K562 (cell line): ENCODE measurements around the gene RPUSD2. TPM values are rescaled to one million over a fixed set of nuclear protein-coding genes. Genes with fewer than 3 reads are reported as not detected.
"Not testable (repeated sequence)": the region's sequence is repeated elsewhere in the genome, so short reads cannot be mapped to it uniquely, and the experiment has no call there.

Experiments used
- ATAC-seq: fragments of 200-7000 bp; cut with Tn5 transposase; 3 replicates; pipeline ENCODE4 v1.9.1; 2020; ENCODE audit warnings: moderate library complexity
- BruUV-seq: library from RNA; stranded (reverse); fragments of 400-500 nt; replicated peaks from 2 replicates; lab custom pipeline; 2021; lab: Mats Ljungman, UMichigan
- CTCF ChIA-PET: fragments of 300-600 bp; formaldehyde crosslinking; extraction: SDS; loops from one replicate; lab custom pipeline; 2021; ENCODE audit warnings: low intra/inter-chr PET ratio; lab: Yijun Ruan, JAX
- POLR2A ChIA-PET: fragments of 300-600, 350-650 bp; sonication (Branson Sonifier 250); formaldehyde crosslinking; extraction: SDS; loops from one replicate; lab custom pipeline; 2021; ENCODE audit warnings: antibody characterized with exemption, inconsistent platforms; lab: Yijun Ruan, JAX
- DNase-seq, 4 experiments: peaks; one replicate each; pipeline versions ENCODE4 v3.0.0 to v3.0.0-alpha.2; 2011 to 2018; ENCODE audit warnings: low spot score in 3 of 4, mixed read lengths in 3 of 4; ENCODE audit errors: extremely low read depth in 1 of 4
- FAIRE-seq: peaks from 2 replicates; lab custom pipeline; 2011; peaks lifted over from hg19 to GRCh38; lab: Jason Lieb, UNC
- H2AFZ ChIP-seq: 2 replicates; pipeline ENCODE4 v1.6.0; 2011; ENCODE audit warnings: low read depth, low read length, control low read depth, inconsistent platforms
- H3K27ac ChIP-seq: fragments of 200-600 bp; 3 replicates; pipeline ENCODE4 v1.8.0; 2011; ENCODE audit warnings: low read depth, mild to moderate bottlenecking, control low read depth, inconsistent platforms, low read length, moderate library complexity, mixed read lengths; ENCODE audit errors: extremely low read depth
- H3K27me3 ChIP-seq, 2 experiments: fragments of 300-600 bp in 1 of 2; 2 replicates in 1 of 2; 3 replicates in 1 of 2; pipeline versions ENCODE4 v1.6.0 to v1.8.0; 2011; ENCODE audit warnings: inconsistent platforms in 2 of 2, low read length in 2 of 2, mild to moderate bottlenecking in 1 of 2, mixed read lengths in 1 of 2, moderate library complexity in 1 of 2; ENCODE audit not compliant: control insufficient read depth in 2 of 2, insufficient read depth in 2 of 2
- H3K36me3 ChIP-seq: fragments of 300-600 bp; 3 replicates; pipeline ENCODE4 v1.8.0; 2011; ENCODE audit warnings: mild to moderate bottlenecking, low read length, inconsistent platforms; ENCODE audit not compliant: control insufficient read depth, insufficient read depth
- H3K4me1 ChIP-seq, 2 experiments: fragments of 200-600 bp in 1 of 2; replicated peaks in 1 of 2; 2 replicates in 1 of 2; 3 replicates in 1 of 2; pipeline versions ENCODE4 v1.5.1 to v1.8.0; 2011; ENCODE audit warnings: inconsistent platforms in 2 of 2, low read length in 2 of 2, mild to moderate bottlenecking in 1 of 2, mixed read lengths in 1 of 2, moderate library complexity in 1 of 2; ENCODE audit not compliant: control insufficient read depth in 2 of 2, insufficient read depth in 2 of 2
- H3K4me2 ChIP-seq: 2 replicates; pipeline ENCODE4 v1.6.1; 2011; ENCODE audit warnings: low read length, control low read depth, inconsistent platforms, mixed read lengths; ENCODE audit not compliant: insufficient read depth
- H3K4me3 ChIP-seq: fragments of 200-600 bp; sonication (generic), shearing (Covaris generic); 2 replicates; pipeline ENCODE4 v1.5.1; 2016; ENCODE audit warnings: control low read depth, inconsistent platforms
- H3K79me2 ChIP-seq: fragments of 200-600 bp; 3 replicates; pipeline ENCODE4 v1.8.0; 2011; ENCODE audit warnings: low read length, inconsistent platforms; ENCODE audit not compliant: control insufficient read depth, insufficient read depth
- H3K9ac ChIP-seq, 2 experiments: 2 replicates each; pipeline versions ENCODE4 v1.6.0 to v1.6.1; 2011; ENCODE audit warnings: low read depth in 2 of 2, low read length in 2 of 2, control low read depth in 1 of 2, inconsistent platforms in 1 of 2, mild to moderate bottlenecking in 1 of 2, mixed read lengths in 1 of 2; ENCODE audit not compliant: insufficient read depth in 1 of 2
- H3K9me1 ChIP-seq: one replicate; pipeline ENCODE4 v1.6.0; 2011; ENCODE audit warnings: inconsistent platforms, mild to moderate bottlenecking, low read length, moderate library complexity; ENCODE audit not compliant: control insufficient read depth, insufficient read depth
- H3K9me3 ChIP-seq: replicated peaks from 2 replicates; pipeline ENCODE4 v1.5.1; 2011; ENCODE audit warnings: low read depth, low read length, inconsistent platforms; ENCODE audit not compliant: control insufficient read depth, insufficient read depth
- H4K20me1 ChIP-seq: replicated peaks from 2 replicates; pipeline ENCODE4 v1.6.1; 2011; ENCODE audit warnings: low read length, inconsistent platforms, mixed read lengths; ENCODE audit not compliant: control insufficient read depth, insufficient read depth
- ASH1L ChIP-seq: fragments of 450-650 bp; IDR thresholded peaks from 2 replicates; pipeline ENCODE4 v1.6.1; 2018; ENCODE audit warnings: borderline replicate concordance, mild to moderate bottlenecking, low read depth; ENCODE audit not compliant: partially characterized antibody
- CC2D1A ChIP-seq: fragments of 450-650 bp; IDR thresholded peaks from 2 replicates; pipeline ENCODE4 v1.6.1; 2017; ENCODE audit warnings: mild to moderate bottlenecking
- CHAMP1 ChIP-seq: fragments of 450-650 bp; IDR thresholded peaks from 2 replicates; pipeline ENCODE4 v1.6.1; 2016; ENCODE audit warnings: mild to moderate bottlenecking
- CHD2 ChIP-seq: IDR thresholded peaks from 2 replicates; pipeline ENCODE4 v1.6.1; 2011; ENCODE audit warnings: low read depth, low read length
- FOS ChIP-seq: IDR thresholded peaks from 3 replicates; pipeline ENCODE4 v1.6.1; 2011; ENCODE audit not compliant: insufficient read length; ENCODE audit errors: extremely low read depth
- MBD2 ChIP-seq: sonication (generic); IDR thresholded peaks from 2 replicates; pipeline ENCODE4 v1.6.1; 2016; ENCODE audit warnings: low read depth, borderline replicate concordance
- NFYB ChIP-seq: IDR thresholded peaks from 2 replicates; pipeline ENCODE4 v1.6.1; 2011; ENCODE audit warnings: mild to moderate bottlenecking, moderate library complexity; ENCODE audit not compliant: insufficient read length; ENCODE audit errors: extremely low read depth
- RBM25 ChIP-seq: fragments of 200-400 bp; formaldehyde crosslinking; IDR thresholded peaks from 2 replicates; pipeline ENCODE4 v1.6.1; 2018; ENCODE audit warnings: low read length, low read depth, moderate library complexity; ENCODE audit not compliant: severe bottlenecking
- ZNF316 ChIP-seq: fragments of 450-650 bp; IDR thresholded peaks from 2 replicates; pipeline ENCODE4 v1.6.1; 2016
- WGBS: fragments of 100-300 bp; shearing (Covaris generic); methylation state at CpG from one replicate; pipeline ENCODE4 v1.1.6; 2016; ENCODE audit warnings: low coverage, mixed read lengths; ENCODE audit not compliant: insufficient coverage; ENCODE audit errors: missing lambda C conversion rate; 5-methylcytosine and 5-hydroxymethylcytosine counted together
- in situ Hi-C: fragments of 300-500 bp; cut with MboI; formaldehyde crosslinking; loops from 4 replicates; pipeline ENCODE4 v1.15.0; 2018; ENCODE audit warnings: inconsistent platforms, mixed read lengths
- intact Hi-C: fragments of 100-400 bp; cut with micrococcal nuclease; formaldehyde crosslinking; loops from 2 replicates; pipeline ENCODE4 v1.14.2; 2022
- polyA plus RNA-seq, 8 experiments: library from polyadenylated mRNA; depleted of rRNA in 4 of 8; stranded (reverse) in 5 of 8; unstranded in 3 of 8; fragments of >200 nt; fragmentation: Nextera tagmentation in 2 of 8; fragmentation: Illumina TruSeq in 1 of 8; extraction: Ambion mirVana in 2 of 8; extraction: Trizol in 1 of 8; gene quantifications; 2 replicates each; pipeline versions ENCODE4 v1.2.1 to v1.2.3, GENCODE V29; 2011 to 2014; ENCODE audit warnings: inconsistent platforms in 1 of 8, missing spikeins in 1 of 8
- total RNA-seq, 7 experiments: library from RNA; depleted of rRNA in 6 of 7; stranded (reverse); fragments of >200 nt in 6 of 7; fragmentation: Illumina TruSeq in 2 of 7; extraction: Trizol in 2 of 7; gene quantifications; 2 replicates each; pipeline versions ENCODE4 v1.2.1 to v1.2.3, GENCODE V29; 2011 to 2021; ENCODE audit warnings: low replicate concordance in 1 of 7

Gene RPUSD2
- total and polyA plus RNA-seq, 9 of the 15 experiments (the other 6 are each of a cell fraction or from before 2014, with no cell fraction given) = 3.7 to 30.2 (median 14.3) TPM

- intact Hi-C loops, H3K36me3 ChIP-seq, H3K4me2 ChIP-seq, FAIRE-seq, H3K27ac ChIP-seq, ATAC-seq, H3K79me2 ChIP-seq, in situ Hi-C loops, H3K9ac ChIP-seq, CTCF ChIA-PET, H3K4me3 ChIP-seq, H3K9me1 ChIP-seq, H3K4me1 ChIP-seq, H4K20me1 ChIP-seq, H3K9me3 ChIP-seq, H3K27me3 ChIP-seq, DNase-seq: not testable (repeated sequence)
- 0 out of 2 replicates have a peak overlapping the region, but pooled peaks have one; percentile 44 for H2AFZ ChIP-seq
- POLR2A ChIA-PET = interaction anchor here (1.0 to 1.6 kb wide), 2 partner anchors 9 to 12 kb away, joined by 3 to 9 read pairs; partner anchors contain the start of gene RPUSD2
- WGBS = 54% methylated on average over 2 of the region's 2 CpGs
- TF ChIP-seq ZNF316 (peak; percentile 59), FOS (peak; percentile 51), ASH1L (peak; percentile 78), CHAMP1 (peak; percentile 33; the same call in 1 of the 2 replicates), CC2D1A (peak; percentile 83), CHD2 (0 out of 2 replicates have a peak, but pooled peaks have one; percentile 16), NFYB (peak; percentile 85), MBD2 (peak; percentile 61; the same call in 1 of the 2 replicates), RBM25 (peak; percentile 57)
- TF ChIP-seq, all 486 proteins: peak for 9; not testable (repeated sequence) for 477
- not testable (repeated sequence) for BruUV-seq
These were observed 12.7 kb downstream of the RPUSD2 start for GRCh38 chr15:40581796-40582195.
